Measurements from ENCODE around the gene GBE1.

The GBE1 gene

GRCh38 chr3:81694662-81695061, 66.8 kb downstream of the GBE1 start:
- no peak for TF ChIP-seq CTCF (IDR thresholded peaks at IDR 0.05; ENCODE audit: low read depth, low read length)
- DNase-seq (ENCODE audit: low read depth in 2 of 2): no peak
- no peak overlapping the region for H3K4me3 ChIP-seq (replicated peaks in 1 of 2; ENCODE audit: low read depth in 2 of 2, low read length in 2 of 2)

GRCh38 chr3:81692766-81693165, 68.7 kb downstream of the GBE1 start:
- peak in 1 of 2 donors; percentile 72 for DNase-seq (ENCODE audit: low read depth in 2 of 2)
- no peak for TF ChIP-seq CTCF (IDR thresholded peaks at IDR 0.05; ENCODE audit: low read depth, low read length)
- no peak overlapping the region for H3K4me3 ChIP-seq (replicated peaks in 1 of 2; ENCODE audit: low read depth in 2 of 2, low read length in 2 of 2)

DNA sequence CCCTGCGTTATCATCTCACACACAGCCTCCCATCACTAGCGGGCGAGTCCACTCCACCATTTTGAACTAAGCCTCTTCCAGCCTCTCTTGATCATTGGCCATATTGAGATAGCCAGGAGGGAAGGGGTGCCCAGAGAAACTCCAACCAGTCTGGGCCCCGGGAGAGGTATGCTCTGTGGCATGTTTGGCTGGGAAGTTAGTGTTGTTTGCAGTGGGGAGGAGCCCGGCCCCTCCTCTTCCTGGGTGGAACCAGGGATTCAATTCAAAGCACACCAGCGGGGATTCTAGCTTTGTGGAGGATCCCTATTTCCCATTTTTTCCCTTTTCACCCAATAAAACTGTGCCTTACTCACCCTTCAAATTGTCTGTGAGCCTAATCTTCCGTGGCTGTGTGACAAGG, 71.8 kb downstream of the GBE1 start:
- no peak overlapping the region for H3K4me3 ChIP-seq (replicated peaks in 1 of 2; ENCODE audit: low read depth in 2 of 2, low read length in 2 of 2)
- DNase-seq (ENCODE audit: low read depth in 2 of 2): no peak
- TF ChIP-seq CTCF (IDR thresholded peaks at IDR 0.05; ENCODE audit: low read depth, low read length): no peak

DNA sequence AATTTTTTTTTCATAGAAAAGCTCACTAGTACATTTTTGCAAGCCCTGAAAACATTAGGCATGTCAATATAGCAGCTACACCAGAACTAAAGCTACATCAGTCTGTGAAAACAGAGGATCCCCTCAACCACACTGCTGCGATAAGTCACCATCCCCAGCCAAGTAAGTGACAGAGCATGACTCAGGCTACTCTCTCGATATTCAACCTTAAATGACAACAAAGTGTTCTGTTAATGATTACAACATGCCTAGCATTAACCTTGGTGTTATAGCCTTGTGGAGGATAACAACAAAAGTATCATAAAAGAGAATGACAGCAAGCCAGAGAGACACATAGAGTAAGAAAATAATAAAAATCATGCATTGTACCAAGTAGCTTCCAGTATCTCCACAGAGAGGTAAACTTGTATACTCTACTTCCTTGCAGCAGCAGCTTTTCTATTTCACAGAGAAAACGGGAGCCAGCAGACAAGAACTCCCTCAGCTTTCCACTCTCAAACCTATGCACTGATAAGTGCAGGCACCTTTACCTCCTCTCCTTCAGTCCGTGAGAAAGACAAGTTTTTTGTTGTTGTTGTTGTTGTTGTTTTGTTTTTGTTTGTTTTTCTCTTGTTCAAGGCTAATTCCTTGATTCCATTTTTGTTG, 76.6 kb downstream of the GBE1 start:
- peak; percentile 45 to 48 for DNase-seq (ENCODE audit: low read depth in 2 of 2)
- H3K4me3 ChIP-seq (replicated peaks in 1 of 2; ENCODE audit: low read depth in 2 of 2, low read length in 2 of 2): no peak overlapping the region
- TF ChIP-seq CTCF (IDR thresholded peaks at IDR 0.05; ENCODE audit: low read depth, low read length): no peak

DNA sequence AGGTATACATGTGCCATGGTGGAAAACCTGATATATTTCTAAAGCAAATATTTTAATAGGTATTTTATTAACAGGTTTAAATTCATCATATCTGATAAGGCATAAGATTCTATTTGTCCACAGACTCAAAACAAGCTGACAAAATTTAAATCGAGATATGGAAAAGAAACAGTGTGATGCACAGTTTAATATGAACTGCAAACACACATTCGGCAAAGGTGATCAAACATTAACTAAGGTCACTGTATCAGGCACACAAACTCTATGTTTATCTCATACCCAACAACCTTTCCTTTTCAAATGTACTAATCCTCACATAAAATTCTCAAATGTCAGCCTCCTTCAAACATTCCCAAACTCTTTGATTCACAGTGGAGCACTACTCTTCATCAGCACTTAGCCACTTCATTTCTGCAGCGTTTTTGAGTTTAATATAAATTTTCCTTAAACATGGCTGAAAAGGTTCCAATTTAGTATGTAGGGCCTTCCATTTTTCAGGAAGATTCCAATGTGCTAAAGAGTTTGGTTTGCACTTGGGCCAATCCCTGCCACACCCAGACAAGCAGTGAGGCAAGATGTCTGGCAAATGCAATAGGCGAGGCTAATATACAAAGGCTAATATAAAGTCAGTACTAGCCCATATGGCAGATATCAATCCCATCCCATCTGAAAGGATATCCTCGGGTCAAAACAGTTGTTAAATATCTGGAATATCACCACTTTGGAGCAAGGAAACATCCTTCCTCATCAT, 84.6 kb downstream of the GBE1 start:
- no peak for DNase-seq (ENCODE audit: low read depth in 2 of 2)
- TF ChIP-seq CTCF (IDR thresholded peaks at IDR 0.05; ENCODE audit: low read depth, low read length): no peak
- no peak overlapping the region for H3K4me3 ChIP-seq (replicated peaks in 1 of 2; ENCODE audit: low read depth in 2 of 2, low read length in 2 of 2)

- DNase-seq (ENCODE audit: low read depth in 2 of 2): no peak
- TF ChIP-seq CTCF (IDR thresholded peaks at IDR 0.05; ENCODE audit: low read depth, low read length): no peak
- no peak overlapping the region for H3K4me3 ChIP-seq (replicated peaks in 1 of 2; ENCODE audit: low read depth in 2 of 2, low read length in 2 of 2)
Measured at GRCh38 chr3:81674690-81675089, 86.8 kb downstream of the GBE1 start.
